Endothelial cell of umbilical vein (primary cell): ENCODE results near the gene FIBCD1. TPM values are rescaled to one million over a fixed set of nuclear protein-coding genes. Genes with fewer than 3 reads are reported as not detected.

ENCODE experiments used
- BruUV-seq: library from RNA; stranded (reverse); fragments of 400-500 nt; replicated peaks from 2 replicates; lab custom pipeline; 2021; lab: Mats Ljungman, UMichigan
- CTCF ChIA-PET: fragments of 300-600, 350-600 bp; sonication (Branson Sonifier 250); formaldehyde crosslinking; loops from one replicate; lab custom pipeline; 2021; ENCODE audit warnings: antibody characterized with exemption, inconsistent platforms; lab: Charles Lee
- POLR2A ChIA-PET: fragments of 300-600, 350-600 bp; sonication (Branson Sonifier 250); formaldehyde crosslinking; loops from one replicate; lab custom pipeline; 2021; ENCODE audit warnings: antibody characterized with exemption, inconsistent platforms; lab: Charles Lee
- DNase-seq: peaks from one replicate; pipeline ENCODE4 v3.0.0-alpha.2; 2011; ENCODE audit warnings: low read depth, low spot score
- FAIRE-seq: peaks from 2 replicates; lab custom pipeline; 2011; peaks lifted over from hg19 to GRCh38; lab: Jason Lieb, UNC
- H2AFZ ChIP-seq: 2 replicates; pipeline ENCODE4 v1.6.0; 2012; ENCODE audit warnings: low read depth, low read length, control low read depth, inconsistent platforms
- H3K27ac ChIP-seq: 2 replicates; pipeline ENCODE4 v1.5.1; 2011; ENCODE audit warnings: low read depth, mild to moderate bottlenecking, control low read depth, low read length, moderate library complexity; ENCODE audit not compliant: insufficient read depth
- H3K27me3 ChIP-seq, 2 experiments: 2 replicates each; pipeline versions ENCODE4 v1.6.0 to v1.6.1; 2011; ENCODE audit warnings: low read length in 2 of 2, mixed read lengths in 1 of 2; ENCODE audit not compliant: control insufficient read depth in 2 of 2, insufficient read depth in 2 of 2
- H3K36me3 ChIP-seq, 2 experiments: 2 replicates in 1 of 2; 3 replicates in 1 of 2; pipeline ENCODE4 v1.5.1; 2011; ENCODE audit warnings: low read length in 2 of 2, mild to moderate bottlenecking in 1 of 2, moderate library complexity in 1 of 2; ENCODE audit not compliant: control insufficient read depth in 2 of 2, insufficient read depth in 2 of 2; ENCODE audit errors: extremely low read depth in 1 of 2
- H3K4me1 ChIP-seq: 3 replicates; pipeline ENCODE4 v1.5.1; 2011; ENCODE audit warnings: mild to moderate bottlenecking, low read length; ENCODE audit not compliant: control insufficient read depth, insufficient read depth; ENCODE audit errors: extremely low read depth
- H3K4me2 ChIP-seq: 2 replicates; pipeline ENCODE4 v1.6.1; 2011; ENCODE audit warnings: low read length, control low read depth, mixed read lengths; ENCODE audit not compliant: insufficient read depth
- H3K4me3 ChIP-seq, 3 experiments: fragments of 200-600 bp in 1 of 3; sonication (generic), shearing (Covaris generic) in 1 of 3; replicated peaks in 1 of 3; 2 replicates each; pipeline ENCODE4 v1.5.1; 2011 to 2016; ENCODE audit warnings: control low read depth in 3 of 3, low read length in 3 of 3, mild to moderate bottlenecking in 2 of 3, inconsistent platforms in 1 of 3, low read depth in 1 of 3, moderate library complexity in 1 of 3; ENCODE audit not compliant: insufficient read depth in 1 of 3
- H3K79me2 ChIP-seq: 2 replicates; pipeline ENCODE4 v1.6.0; 2012; ENCODE audit warnings: low read length, inconsistent platforms; ENCODE audit not compliant: control insufficient read depth, insufficient read depth
- H3K9ac ChIP-seq: replicated peaks from 2 replicates; pipeline ENCODE3; 2011; ENCODE audit warnings: low read length, control low read depth; ENCODE audit not compliant: insufficient read depth; ENCODE audit errors: extremely low read depth
- H3K9me1 ChIP-seq: replicated peaks from 3 replicates; pipeline ENCODE4 v1.6.0; 2011; ENCODE audit warnings: mild to moderate bottlenecking, low read length; ENCODE audit not compliant: control insufficient read depth, insufficient read depth; ENCODE audit errors: extremely low read depth
- H3K9me3 ChIP-seq: replicated peaks from 2 replicates; pipeline ENCODE4 v1.5.1; 2012; ENCODE audit warnings: low read length, inconsistent platforms; ENCODE audit not compliant: control insufficient read depth, insufficient read depth
- H4K20me1 ChIP-seq: replicated peaks from 2 replicates; pipeline ENCODE3; 2011; ENCODE audit warnings: mild to moderate bottlenecking, low read length; ENCODE audit not compliant: control insufficient read depth, insufficient read depth; ENCODE audit errors: extremely low read depth
- CTCF ChIP-seq, 2 donors: IDR thresholded peaks; 1 replicate in 1 of 2; 2 replicates in 1 of 2; pipeline ENCODE4 v1.5.1; 2011; ENCODE audit warnings: low read length in 2 of 2, mild to moderate bottlenecking in 2 of 2, moderate library complexity in 2 of 2, control low read depth in 1 of 2, inconsistent platforms in 1 of 2, low read depth in 1 of 2; ENCODE audit not compliant: insufficient read depth in 1 of 2; ENCODE audit errors: extremely low read depth in 1 of 2
- EZH2 ChIP-seq: IDR thresholded peaks from 2 replicates; pipeline ENCODE4 v1.6.1; 2012; ENCODE audit warnings: borderline replicate concordance, low read depth, mild to moderate bottlenecking, moderate library complexity, low read length, inconsistent platforms; ENCODE audit not compliant: severe bottlenecking
- FOS ChIP-seq: IDR thresholded peaks from 2 replicates; pipeline ENCODE4 v1.6.1; 2011; ENCODE audit warnings: mild to moderate bottlenecking, low read length, moderate library complexity, borderline replicate concordance; ENCODE audit not compliant: insufficient read depth
- GATA2 ChIP-seq: IDR thresholded peaks from 2 replicates; pipeline ENCODE4 v1.7.0; 2011; ENCODE audit warnings: low read depth, mild to moderate bottlenecking, moderate library complexity, mixed read lengths, low read length; ENCODE audit not compliant: insufficient read length, insufficient read depth
- JUN ChIP-seq: IDR thresholded peaks from 2 replicates; pipeline ENCODE4 v1.6.1; 2011; ENCODE audit warnings: borderline replicate concordance, low read depth; ENCODE audit not compliant: insufficient read length, insufficient read depth
- MYC ChIP-seq: IDR thresholded peaks from one replicate; pipeline ENCODE4 v1.6.1; 2011; ENCODE audit warnings: mild to moderate bottlenecking, low read depth, low read length
- POLR2A ChIP-seq: IDR thresholded peaks from 2 replicates; pipeline ENCODE4 v1.6.1; 2012; ENCODE audit warnings: low read depth, mild to moderate bottlenecking, control low read depth, low read length
- POLR2AphosphoS5 ChIP-seq: IDR thresholded peaks from 2 replicates; pipeline ENCODE4 v1.6.1; 2012; ENCODE audit warnings: low read depth, mild to moderate bottlenecking, control low read depth, low read length, moderate library complexity; ENCODE audit not compliant: insufficient read depth
- dilution Hi-C: fragments of 300-500 bp; cut with MboI; formaldehyde crosslinking; loops from one replicate; pipeline ENCODE4 v1.15.0; 2019; ENCODE audit warnings: low sequenced_read_pairs; ENCODE audit not compliant: extremely low pct_ligation_motif_present
- intact Hi-C: fragments of 100-400 bp; cut with micrococcal nuclease; formaldehyde crosslinking; loops from one replicate; pipeline ENCODE4 v1.10.0; 2022
- polyA plus RNA-seq, 4 experiments: library from polyadenylated mRNA; depleted of rRNA in 3 of 4; stranded (reverse) in 3 of 4; unstranded in 1 of 4; fragments of >200 nt; gene quantifications; 2 replicates each; pipeline versions ENCODE4 v1.2.1 to v1.2.3, GENCODE V29; 2011 to 2012; ENCODE audit warnings: missing spikeins in 1 of 4
- total RNA-seq: library from RNA; stranded (reverse); gene quantifications from 2 replicates; pipeline ENCODE4 v1.2.3, GENCODE V29; 2021
- TF ChIP-seq, protein P1 (sequence below): IDR thresholded peaks from 2 replicates; pipeline ENCODE4 v1.6.1; 2011; ENCODE audit not compliant: insufficient read depth, insufficient read length

FIBCD1 gene
- total and polyA plus RNA-seq, 2 donors (not counting 3 experiments of a cell fraction or from before 2014, with no cell fraction given) = 0.14 TPM; not detected in 1

GRCh38 chr9:130980526-130980925 lies 41.5 kb upstream of the FIBCD1 start:
- no TSS peak for BruUV-seq
- intact Hi-C loops = no loop called here
- FAIRE-seq (no peak), DNase-seq (no peak)
- CTCF ChIA-PET = interaction anchor here (0.6 to 1.7 kb wide), 2 partner anchors 17 to 18 kb away, joined by 3 to 7 read pairs; no protein-coding TSS in a partner anchor
- no peaks in the 10 kb centered on the region for H3K9me3 ChIP-seq
- no peaks in the 10 kb centered on the region for H3K4me1 ChIP-seq
- H3K4me2 ChIP-seq = no peak overlapping the region
- H3K9ac ChIP-seq = no peak overlapping the region
- TF ChIP-seq FOS (no peak), POLR2AphosphoS5 (no peak), MYC (no peak), JUN (no peak), GATA2 (no peak)
- TF ChIP-seq, protein P1, sequence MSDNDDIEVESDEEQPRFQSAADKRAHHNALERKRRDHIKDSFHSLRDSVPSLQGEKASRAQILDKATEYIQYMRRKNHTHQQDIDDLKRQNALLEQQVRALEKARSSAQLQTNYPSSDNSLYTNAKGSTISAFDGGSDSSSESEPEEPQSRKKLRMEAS = no peak
- dilution Hi-C loops = no loop called here
- H4K20me1 ChIP-seq = no peaks in the 10 kb centered on the region
- POLR2A ChIA-PET = no interaction called here
- H3K79me2 ChIP-seq = no peaks in the 10 kb centered on the region
- no peaks in the 10 kb centered on the region for H3K9me1 ChIP-seq
- no peaks in the 10 kb centered on the region for H3K36me3 ChIP-seq
- H3K4me3 ChIP-seq = no peak overlapping the region
- no peaks in the 10 kb centered on the region for H3K27me3 ChIP-seq
- H2AFZ ChIP-seq = no peak overlapping the region
- H3K27ac ChIP-seq = no peak overlapping the region

- Histone ChIP-seq H3K27me3 (no peaks in the 10 kb centered on the region), H3K9me1 (no peaks in the 10 kb centered on the region), H3K36me3 (no peaks in the 10 kb centered on the region), H2AFZ (no peak overlapping the region), H3K4me3 (no peak overlapping the region), H3K4me1 (no peaks in the 10 kb centered on the region), H3K9me3 (no peaks in the 10 kb centered on the region), H3K79me2 (no peaks in the 10 kb centered on the region), H4K20me1 (no peaks in the 10 kb centered on the region), H3K9ac (no peak overlapping the region), H3K27ac (no peak overlapping the region), H3K4me2 (no peak overlapping the region)
- ChIA-PET POLR2A (no interaction called here), CTCF (interaction anchor here (0.8 kb wide), 1 partner anchor 279 kb away, joined by 4 read pairs; no protein-coding TSS in a partner anchor)
- BruUV-seq = no TSS peak
- FAIRE-seq (no peak), DNase-seq (no peak)
- dilution Hi-C loops = no loop called here
- intact Hi-C loops = no loop called here
- TF ChIP-seq POLR2A (no peak), CTCF (IDR thresholded peaks at IDR 0.05; ENCODE audit: extremely low read depth in 1 of 2, insufficient read depth in 1 of 2, low read depth in 1 of 2, low read length in 2 of 2) (no peak), POLR2AphosphoS5 (no peak), JUN (no peak), EZH2 (no peak), GATA2 (no peak), FOS (no peak), MYC (no peak)
- TF ChIP-seq, protein P1 = no peak
These were observed 40.7 kb upstream of the FIBCD1 start for GRCh38 chr9:130979591-130980385.
